C4-2B (cell line): Measurements from ENCODE around the gene TGFBR2.

Experiments
- H3K27ac ChIP-seq: fragments of 450-650 bp; 2 replicates; pipeline ENCODE4 v1.5.1; 2017
- ZFX ChIP-seq: fragments of 450-650 bp; IDR thresholded peaks from 2 replicates; pipeline ENCODE4 v1.6.1; 2017
- TF ChIP-seq, protein P1 (sequence below): fragments of 450-650 bp; conservative IDR thresholded peaks from 2 replicates; pipeline ENCODE4 v1.5.1; 2017; ENCODE audit warnings: mild to moderate bottlenecking

Gene TGFBR2

DNA sequence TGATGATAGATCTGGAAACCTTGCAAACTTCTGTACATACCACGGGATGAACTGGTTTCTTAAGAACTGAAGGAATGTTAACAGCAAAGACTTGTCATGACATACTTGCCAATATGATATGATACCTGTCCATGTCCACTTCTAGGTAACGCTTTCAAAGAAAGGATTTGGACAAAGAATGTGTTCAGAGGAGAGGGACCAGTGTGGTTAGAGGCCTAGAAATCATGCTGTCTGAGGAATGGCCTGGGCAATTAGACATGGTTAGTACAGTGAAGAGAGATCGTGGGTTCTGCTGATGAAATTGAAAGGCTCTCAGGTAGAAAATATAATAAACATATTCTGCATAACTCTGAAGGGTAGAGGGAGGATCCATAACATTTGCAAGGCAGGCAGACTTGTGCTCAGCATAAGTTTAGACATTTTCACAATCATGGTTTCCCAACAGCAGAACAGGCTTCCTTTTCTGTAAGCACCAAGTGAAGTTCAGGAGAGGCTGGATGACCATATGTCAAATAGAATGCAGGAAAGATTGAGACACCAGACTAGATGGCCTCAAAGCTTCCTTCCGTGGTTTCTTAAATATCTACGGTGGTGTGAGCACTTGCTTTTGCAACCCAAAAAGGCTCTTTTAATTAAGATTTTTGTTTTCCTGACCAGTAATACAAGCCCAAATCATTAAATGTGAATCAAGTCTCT, 39.9 kb downstream of the TGFBR2 start:
- no peak overlapping the region for H3K27ac ChIP-seq

DNA sequence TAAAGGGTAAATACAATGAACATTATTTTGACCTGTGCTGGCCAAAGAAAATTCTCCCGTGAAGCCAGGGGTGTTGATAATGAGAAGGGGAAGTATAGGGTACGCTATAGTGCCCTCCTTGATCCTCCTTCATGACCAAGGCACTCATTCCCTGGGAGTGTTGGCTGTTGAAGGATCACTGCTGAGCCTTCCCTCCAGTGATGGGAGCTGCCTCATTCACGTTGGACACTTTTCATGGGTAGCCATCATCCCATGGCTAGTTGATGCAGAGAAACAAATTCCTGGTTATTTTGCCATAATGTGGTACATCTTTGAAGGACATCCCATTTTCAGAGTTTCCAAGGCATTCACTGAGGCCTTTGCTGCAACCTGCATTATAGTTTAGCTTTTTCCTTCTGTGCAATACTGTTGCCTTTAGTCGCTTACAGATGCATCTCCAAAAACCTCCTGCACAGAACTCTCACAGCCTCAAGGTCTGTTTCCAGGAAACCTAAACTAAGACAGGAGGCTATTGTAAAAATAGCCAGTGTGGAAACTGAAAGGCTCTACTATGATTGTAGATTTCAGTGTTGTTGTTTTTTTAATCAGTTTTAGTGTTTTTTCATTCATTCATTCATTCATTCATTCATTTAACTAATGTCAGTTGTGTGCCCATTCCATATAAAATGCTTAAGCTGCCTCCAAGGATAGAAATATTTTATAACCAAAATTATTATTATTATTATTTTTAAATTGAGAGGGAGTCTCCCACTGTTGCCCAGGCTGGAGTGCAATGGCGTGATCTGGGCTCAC, 40.8 kb downstream of the TGFBR2 start:
- H3K27ac ChIP-seq = no peak overlapping the region
- TF ChIP-seq, protein P1, sequence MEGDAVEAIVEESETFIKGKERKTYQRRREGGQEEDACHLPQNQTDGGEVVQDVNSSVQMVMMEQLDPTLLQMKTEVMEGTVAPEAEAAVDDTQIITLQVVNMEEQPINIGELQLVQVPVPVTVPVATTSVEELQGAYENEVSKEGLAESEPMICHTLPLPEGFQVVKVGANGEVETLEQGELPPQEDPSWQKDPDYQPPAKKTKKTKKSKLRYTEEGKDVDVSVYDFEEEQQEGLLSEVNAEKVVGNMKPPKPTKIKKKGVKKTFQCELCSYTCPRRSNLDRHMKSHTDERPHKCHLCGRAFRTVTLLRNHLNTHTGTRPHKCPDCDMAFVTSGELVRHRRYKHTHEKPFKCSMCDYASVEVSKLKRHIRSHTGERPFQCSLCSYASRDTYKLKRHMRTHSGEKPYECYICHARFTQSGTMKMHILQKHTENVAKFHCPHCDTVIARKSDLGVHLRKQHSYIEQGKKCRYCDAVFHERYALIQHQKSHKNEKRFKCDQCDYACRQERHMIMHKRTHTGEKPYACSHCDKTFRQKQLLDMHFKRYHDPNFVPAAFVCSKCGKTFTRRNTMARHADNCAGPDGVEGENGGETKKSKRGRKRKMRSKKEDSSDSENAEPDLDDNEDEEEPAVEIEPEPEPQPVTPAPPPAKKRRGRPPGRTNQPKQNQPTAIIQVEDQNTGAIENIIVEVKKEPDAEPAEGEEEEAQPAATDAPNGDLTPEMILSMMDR = no peak
- TF ChIP-seq ZFX = no peak

More for the DNA sequence above, 39.9 kb downstream of the TGFBR2 start:
- TF ChIP-seq, protein P1 = no peak
- TF ChIP-seq ZFX = no peak

DNA sequence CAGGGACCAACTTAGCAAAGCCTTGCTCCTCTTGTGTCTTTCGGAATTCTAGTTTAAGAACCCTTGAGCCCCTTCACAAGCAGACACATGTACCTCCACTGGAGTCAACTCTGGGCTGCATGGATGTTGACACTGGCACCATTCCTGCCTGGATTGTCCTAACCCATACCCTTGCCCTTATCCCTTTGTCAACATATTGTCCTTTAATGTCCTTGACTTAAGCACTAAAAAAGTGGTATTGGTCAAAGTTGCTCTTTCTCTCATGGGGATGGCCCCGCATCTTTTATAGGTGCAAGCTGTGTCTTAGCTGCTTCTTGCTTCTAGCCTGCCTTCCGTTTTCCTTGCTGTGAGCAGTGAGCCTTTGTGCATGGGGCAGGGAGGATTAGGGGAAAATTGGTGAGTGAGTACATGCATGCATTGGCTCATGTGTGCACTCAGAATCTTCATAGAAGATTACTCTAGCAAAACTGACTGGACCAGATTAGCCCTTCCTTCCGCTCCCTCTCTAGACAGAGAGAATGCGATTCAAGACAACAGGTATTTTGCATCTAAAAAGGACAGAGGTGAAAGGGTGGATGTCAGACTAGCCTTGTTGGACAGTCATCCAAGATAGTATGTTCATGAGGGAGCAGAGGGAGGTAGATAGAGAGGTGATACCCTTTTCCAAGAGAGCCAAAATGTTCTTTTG, 42.4 kb downstream of the TGFBR2 start:
- no peak for TF ChIP-seq ZFX
- TF ChIP-seq, protein P1 = no peak
- H3K27ac ChIP-seq = no peak overlapping the region

DNA sequence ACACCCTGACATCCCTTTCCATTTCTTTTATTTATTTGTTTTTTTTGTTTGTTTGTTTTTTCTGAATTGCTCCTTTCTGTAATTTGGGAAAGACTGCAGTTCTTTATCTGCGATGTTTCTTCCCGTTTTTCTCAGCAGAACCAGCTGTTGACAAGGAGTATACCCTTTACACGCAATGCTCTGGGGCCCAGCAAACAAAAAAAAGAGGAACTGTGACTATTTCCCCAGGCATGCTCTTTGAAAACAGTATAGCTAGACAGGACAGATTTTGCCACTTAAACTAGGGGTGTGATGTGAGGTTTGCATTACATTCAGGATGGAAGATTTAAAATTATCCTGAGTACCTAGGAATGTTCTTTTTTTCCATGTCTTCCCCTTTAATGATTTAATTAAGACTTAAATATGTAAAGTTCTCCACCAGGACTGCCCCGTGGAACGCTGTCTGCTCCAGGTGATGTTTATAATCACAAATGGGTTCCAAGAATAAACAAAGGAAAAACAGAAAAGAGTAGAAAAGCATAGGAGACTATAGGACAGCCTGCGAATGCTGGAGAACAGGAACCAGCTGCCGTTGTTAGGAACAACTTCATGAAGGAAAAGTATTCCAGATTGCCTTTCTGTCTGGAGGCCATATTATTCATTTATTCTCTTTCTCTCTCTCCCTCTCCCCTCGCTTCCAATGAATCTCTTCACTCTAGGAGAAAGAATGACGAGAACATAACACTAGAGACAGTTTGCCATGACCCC, 43.3 kb downstream of the TGFBR2 start:
- no peak overlapping the region for H3K27ac ChIP-seq
- TF ChIP-seq, protein P1 = no peak
- TF ChIP-seq ZFX = no peak

DNA sequence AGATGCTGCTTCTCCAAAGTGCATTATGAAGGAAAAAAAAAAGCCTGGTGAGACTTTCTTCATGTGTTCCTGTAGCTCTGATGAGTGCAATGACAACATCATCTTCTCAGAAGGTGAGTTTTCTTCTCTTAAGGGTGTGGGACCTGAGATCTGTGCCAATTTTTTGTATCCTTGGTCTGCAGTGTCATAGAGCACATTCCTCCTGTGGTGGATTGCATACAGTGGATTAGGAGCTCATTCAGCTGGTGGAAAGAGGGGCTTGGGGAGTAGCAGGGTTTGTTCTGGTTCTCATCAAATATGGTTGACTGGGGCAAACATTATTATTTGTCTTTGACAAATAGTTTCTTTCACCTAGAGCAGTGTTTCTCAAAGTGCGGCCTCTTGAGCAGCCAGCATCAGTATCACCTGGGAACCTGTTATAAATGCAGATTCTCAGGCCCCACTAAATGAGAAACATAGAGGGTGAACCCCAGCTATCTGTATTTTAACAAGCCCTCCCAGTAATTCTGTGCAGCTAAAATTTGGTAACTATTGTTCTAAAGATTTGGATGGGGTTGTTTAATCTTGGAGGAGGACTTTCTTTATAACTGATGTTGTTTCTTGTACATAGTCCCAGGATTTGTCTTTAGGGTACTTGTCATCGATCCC, 44.1 kb downstream of the TGFBR2 start:
- TF ChIP-seq, protein P1 = no peak
- TF ChIP-seq ZFX = no peak
- H3K27ac ChIP-seq = no peak overlapping the region

DNA sequence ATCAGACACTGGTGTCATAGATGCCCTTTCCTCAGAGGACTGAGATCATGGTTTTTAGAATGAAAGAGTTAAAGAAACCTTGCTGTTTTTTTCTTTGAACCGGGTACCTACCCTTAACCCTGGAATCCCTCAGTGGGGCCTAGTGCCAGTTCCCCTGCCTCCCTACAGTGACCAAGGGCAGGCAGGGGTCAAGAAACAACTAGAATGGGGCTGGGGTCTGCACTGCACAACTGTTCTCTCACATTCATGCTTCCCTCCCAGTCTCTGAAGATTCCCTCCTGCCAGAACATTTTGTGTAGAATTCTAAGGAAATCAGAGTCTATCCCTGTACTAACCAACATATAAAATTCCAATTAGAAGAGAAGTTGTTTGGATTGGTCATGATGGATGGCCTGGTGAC, 47.9 kb downstream of the TGFBR2 start:
- no peak overlapping the region for H3K27ac ChIP-seq
- TF ChIP-seq, protein P1 = no peak
- no peak for TF ChIP-seq ZFX
